SK-N-SH treated with all-trans-retinoic acid at 6 μM for 48 hours (cell line): ENCODE results near the gene FAM43A.

Experiments
- BACH2 ChIP-seq: fragments of 250-450 bp; sonication (Bioruptor Pico); IDR thresholded peaks from 2 replicates; pipeline ENCODE4 v1.9.0; 2021; ENCODE audit warnings: mild to moderate bottlenecking, borderline replicate concordance
- ZNF8 ChIP-seq: fragments of 450-650 bp; formaldehyde crosslinking; IDR thresholded peaks from 2 replicates; pipeline ENCODE4 v1.5.0; 2020; ENCODE audit warnings: mild to moderate bottlenecking, moderate library complexity
- TF ChIP-seq, protein P1 (sequence below): fragments of 250-450 bp; sonication (Bioruptor Pico); IDR thresholded peaks from 2 replicates; pipeline ENCODE4 v1.5.1; 2020; ENCODE audit warnings: low read depth, mild to moderate bottlenecking, moderate library complexity
- TF ChIP-seq, protein P2 (sequence below): fragments of 250-450 bp; sonication (Bioruptor Pico); IDR thresholded peaks from 2 replicates; pipeline ENCODE4 v1.8.0; 2020; ENCODE audit warnings: mild to moderate bottlenecking, moderate library complexity, borderline replicate concordance

DNA sequence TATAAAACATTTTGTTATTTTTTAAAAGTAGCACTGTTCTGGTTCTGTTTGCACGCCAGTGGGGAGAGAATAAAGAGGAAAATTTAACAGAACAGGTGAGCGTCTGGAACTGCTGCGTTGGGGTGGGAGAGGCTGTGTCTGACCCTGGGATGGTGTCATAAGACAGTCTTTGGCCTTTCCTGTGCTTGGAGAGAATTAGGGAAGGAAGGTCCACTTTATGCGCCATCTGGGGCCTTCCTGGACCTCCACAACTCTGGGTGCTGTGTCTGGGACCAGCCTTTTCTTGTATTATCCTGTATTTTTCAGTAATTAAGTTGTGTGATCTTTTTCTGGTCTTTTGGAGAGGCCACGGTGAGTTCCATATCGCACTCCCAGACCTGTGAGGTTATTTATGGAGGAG is 3.3 kb downstream of the FAM43A start:
- TF ChIP-seq BACH2 (CRISPR knock-in tag), result no peak
- TF ChIP-seq, protein P1, sequence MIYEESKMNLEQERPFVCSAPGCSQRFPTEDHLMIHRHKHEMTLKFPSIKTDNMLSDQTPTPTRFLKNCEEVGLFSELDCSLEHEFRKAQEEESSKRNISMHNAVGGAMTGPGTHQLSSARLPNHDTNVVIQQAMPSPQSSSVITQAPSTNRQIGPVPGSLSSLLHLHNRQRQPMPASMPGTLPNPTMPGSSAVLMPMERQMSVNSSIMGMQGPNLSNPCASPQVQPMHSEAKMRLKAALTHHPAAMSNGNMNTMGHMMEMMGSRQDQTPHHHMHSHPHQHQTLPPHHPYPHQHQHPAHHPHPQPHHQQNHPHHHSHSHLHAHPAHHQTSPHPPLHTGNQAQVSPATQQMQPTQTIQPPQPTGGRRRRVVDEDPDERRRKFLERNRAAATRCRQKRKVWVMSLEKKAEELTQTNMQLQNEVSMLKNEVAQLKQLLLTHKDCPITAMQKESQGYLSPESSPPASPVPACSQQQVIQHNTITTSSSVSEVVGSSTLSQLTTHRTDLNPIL (CRISPR knock-in tag), result no peak
- TF ChIP-seq, protein P2, sequence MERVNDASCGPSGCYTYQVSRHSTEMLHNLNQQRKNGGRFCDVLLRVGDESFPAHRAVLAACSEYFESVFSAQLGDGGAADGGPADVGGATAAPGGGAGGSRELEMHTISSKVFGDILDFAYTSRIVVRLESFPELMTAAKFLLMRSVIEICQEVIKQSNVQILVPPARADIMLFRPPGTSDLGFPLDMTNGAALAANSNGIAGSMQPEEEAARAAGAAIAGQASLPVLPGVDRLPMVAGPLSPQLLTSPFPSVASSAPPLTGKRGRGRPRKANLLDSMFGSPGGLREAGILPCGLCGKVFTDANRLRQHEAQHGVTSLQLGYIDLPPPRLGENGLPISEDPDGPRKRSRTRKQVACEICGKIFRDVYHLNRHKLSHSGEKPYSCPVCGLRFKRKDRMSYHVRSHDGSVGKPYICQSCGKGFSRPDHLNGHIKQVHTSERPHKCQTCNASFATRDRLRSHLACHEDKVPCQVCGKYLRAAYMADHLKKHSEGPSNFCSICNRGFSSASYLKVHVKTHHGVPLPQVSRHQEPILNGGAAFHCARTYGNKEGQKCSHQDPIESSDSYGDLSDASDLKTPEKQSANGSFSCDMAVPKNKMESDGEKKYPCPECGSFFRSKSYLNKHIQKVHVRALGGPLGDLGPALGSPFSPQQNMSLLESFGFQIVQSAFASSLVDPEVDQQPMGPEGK (CRISPR knock-in tag), result no peak
- TF ChIP-seq ZNF8, result no peak
